ENCODE results near the gene PLCB2. TPM values are rescaled to one million over a fixed set of nuclear protein-coding genes. Genes with fewer than 3 reads are reported as not detected.

The PLCB2 gene
- total and polyA plus RNA-seq, 2 donors (not counting 3 experiments of a cell fraction or from before 2014, with no cell fraction given), result 1.5 to 1.6 TPM

DNA sequence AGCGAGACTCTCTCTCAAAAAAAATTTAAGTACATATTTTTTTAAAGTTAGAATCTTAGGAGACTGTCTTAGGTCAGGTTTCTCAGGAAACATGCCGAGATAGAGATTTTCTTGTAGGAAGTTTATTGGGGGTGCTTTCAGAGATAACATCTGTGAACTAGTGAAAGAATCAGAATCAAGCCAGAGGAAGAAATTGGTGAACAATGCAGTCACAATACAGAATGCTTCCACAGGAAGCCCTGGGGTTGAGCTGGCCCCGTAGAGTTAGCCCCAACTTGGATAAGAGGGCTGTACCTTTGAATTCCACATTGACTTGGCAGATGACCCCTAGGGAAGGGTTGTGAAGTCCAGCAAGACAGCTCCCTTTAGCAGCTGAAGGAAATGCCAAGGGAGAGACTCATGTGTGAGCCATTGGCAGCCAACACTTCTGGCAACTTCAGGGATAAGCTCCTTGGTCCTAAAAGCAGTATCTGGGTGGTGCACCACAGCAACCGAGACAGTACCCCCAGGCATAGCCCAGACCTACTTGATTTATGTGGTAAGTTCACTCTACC lies 7.1 kb upstream of the PLCB2 start:
- peak; percentile 72 for DNase-seq (ENCODE audit: low read depth, low spot score)
- POLR2A ChIA-PET, result interaction anchor here (0.9 to 1.4 kb wide), 3 partner anchors 14 to 26 kb away, joined by 3 to 5 read pairs (median 4); partner anchors contain the start of gene CCDC9B
- peak; percentile 82 for TF ChIP-seq POLR2AphosphoS5 (IDR thresholded peaks at IDR 0.05; ENCODE audit: insufficient read depth, low read depth, low read length)
- TF ChIP-seq POLR2A (IDR thresholded peaks at IDR 0.05; ENCODE audit: low read depth, low read length), result peak; percentile 51
- peak; percentile 99 for TF ChIP-seq GATA2 (IDR thresholded peaks at IDR 0.05; ENCODE audit: insufficient read depth, insufficient read length, low read depth, low read length)
- no peak for TF ChIP-seq EZH2 (IDR thresholded peaks at IDR 0.05; ENCODE audit: borderline replicate concordance, low read depth, low read length, severe bottlenecking)
- peak; percentile 46 for TF ChIP-seq JUN (IDR thresholded peaks at IDR 0.05; ENCODE audit: borderline replicate concordance, insufficient read depth, insufficient read length, low read depth)
- TF ChIP-seq, protein P1, sequence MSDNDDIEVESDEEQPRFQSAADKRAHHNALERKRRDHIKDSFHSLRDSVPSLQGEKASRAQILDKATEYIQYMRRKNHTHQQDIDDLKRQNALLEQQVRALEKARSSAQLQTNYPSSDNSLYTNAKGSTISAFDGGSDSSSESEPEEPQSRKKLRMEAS (IDR thresholded peaks at IDR 0.05; ENCODE audit: insufficient read depth, insufficient read length), result no peak
- peak; percentile 74 for TF ChIP-seq FOS (IDR thresholded peaks at IDR 0.05; ENCODE audit: borderline replicate concordance, insufficient read depth, low read length)
- TF ChIP-seq MYC (IDR thresholded peaks at IDR 0.05; ENCODE audit: low read depth, low read length), result no peak
- Histone ChIP-seq H3K79me2 (ENCODE audit: control insufficient read depth, insufficient read depth, low read length) (no peaks in the 10 kb centered on the region), H3K27ac (ENCODE audit: insufficient read depth, low read depth, low read length) (peak overlapping the region; percentile 23), H3K9ac (replicated peaks; ENCODE audit: extremely low read depth, insufficient read depth, low read length) (no peak overlapping the region), H2AFZ (ENCODE audit: low read depth, low read length) (no peak overlapping the region), H3K36me3 (ENCODE audit: control insufficient read depth in 2 of 2, extremely low read depth in 1 of 2, insufficient read depth in 2 of 2, low read length in 2 of 2) (no peaks in the 10 kb centered on the region), H3K4me3 (replicated peaks in 1 of 3; ENCODE audit: insufficient read depth in 1 of 3, low read depth in 1 of 3, low read length in 3 of 3) (no peak overlapping the region), H4K20me1 (replicated peaks; ENCODE audit: control insufficient read depth, extremely low read depth, insufficient read depth, low read length) (no peaks in the 10 kb centered on the region), H3K9me1 (replicated peaks; ENCODE audit: control insufficient read depth, extremely low read depth, insufficient read depth, low read length) (no peaks in the 10 kb centered on the region), H3K27me3 (ENCODE audit: control insufficient read depth in 2 of 2, insufficient read depth in 2 of 2, low read length in 2 of 2) (no peaks in the 10 kb centered on the region), H3K4me1 (ENCODE audit: control insufficient read depth, extremely low read depth, insufficient read depth, low read length) (peaks cover 24% of the 10 kb centered on the region), H3K4me2 (ENCODE audit: insufficient read depth, low read length) (peak overlapping the region; percentile 60), H3K9me3 (replicated peaks; ENCODE audit: control insufficient read depth, insufficient read depth, low read length) (no peaks in the 10 kb centered on the region)
- no TSS peak for BruUV-seq (replicated peaks)
- intact Hi-C loops (cut with micrococcal nuclease) (loop anchor here (1.0 kb wide), 1 partner anchor 9 kb away; the partner anchor contains the start of gene INAFM2), dilution Hi-C loops (cut with MboI; ENCODE audit: extremely low pct_ligation_motif_present, low sequenced_read_pairs) (no loop called here)
- peak; percentile 99 for FAIRE-seq
- CTCF ChIA-PET, result interaction anchor here (0.7 to 15.0 kb wide), 11 partner anchors 8 to 106 kb away, joined by 3 to 403 read pairs (median 7); partner anchors contain the start of genes CCDC9B and INAFM2

Measured in endothelial cell of umbilical vein (primary cell).